Dermis blood vessel endothelial cell (primary cell): Measurements from ENCODE around the gene GBA3. TPM values are rescaled to one million over a fixed set of nuclear protein-coding genes. Genes with fewer than 3 reads are reported as not detected.

ENCODE experiments used
- DNase-seq: peaks from one replicate; pipeline ENCODE4 v3.0.0; 2010
- total RNA-seq: library from RNA; depleted of rRNA; stranded (reverse); fragments of >200 nt; gene quantifications from 2 replicates; pipeline ENCODE4 v1.2.3, GENCODE V29; 2014

Gene GBA3
- total RNA-seq, 1 donor from 2014 or later, result not detected

- no peak for DNase-seq
Measured at GRCh38 chr4:22790631-22791030, 97.9 kb downstream of the GBA3 start.

DNA sequence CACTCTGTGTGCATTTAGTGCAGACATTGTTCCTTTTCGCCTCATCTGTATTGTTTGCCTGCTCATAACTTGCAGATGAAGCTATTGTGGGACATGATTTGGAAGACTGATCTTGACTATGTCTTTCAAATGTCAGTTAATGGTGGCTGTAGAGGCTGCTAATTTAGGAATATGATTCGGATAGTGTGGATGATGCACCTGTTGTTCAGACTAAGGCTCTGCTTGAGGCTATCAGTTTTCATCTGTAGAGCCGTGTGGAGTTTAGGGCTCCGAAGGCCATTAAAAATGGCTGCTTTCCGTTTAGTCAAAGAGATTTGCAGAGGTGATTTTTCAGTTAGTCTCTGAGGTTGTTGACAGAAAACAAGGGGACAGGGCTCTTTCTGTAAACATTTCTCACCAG, 102.0 kb downstream of the GBA3 start:
- no peak for DNase-seq

DNA sequence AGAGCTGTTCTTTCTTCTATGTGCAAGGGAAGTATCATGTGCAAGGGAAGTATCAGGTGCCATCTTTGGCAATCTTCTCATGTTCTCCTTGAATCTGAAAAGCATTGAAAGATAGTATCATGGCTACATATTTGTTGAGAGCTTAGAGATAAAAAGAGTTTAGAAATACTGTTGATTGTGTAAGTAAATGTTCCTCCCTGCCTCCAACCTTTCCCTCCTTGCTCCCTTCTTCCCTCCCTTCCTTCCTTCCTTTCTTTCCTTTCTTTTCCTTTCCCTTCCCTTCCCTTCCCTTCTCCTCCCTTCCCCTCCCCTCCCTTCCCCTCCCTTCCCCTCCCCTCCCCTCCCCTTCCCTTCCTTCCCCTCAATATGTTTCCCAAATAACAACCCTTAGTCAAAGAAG, 108.7 kb downstream of the GBA3 start:
- DNase-seq, result no peak

- DNase-seq, result no peak
Measured at GRCh38 chr4:22802876-22803275, 110.1 kb downstream of the GBA3 start.

GRCh38 chr4:22803512-22803911, 110.8 kb downstream of the GBA3 start:
- no peak for DNase-seq

GRCh38 chr4:22814906-22815305, 122.2 kb downstream of the GBA3 start:
- no peak for DNase-seq

DNA sequence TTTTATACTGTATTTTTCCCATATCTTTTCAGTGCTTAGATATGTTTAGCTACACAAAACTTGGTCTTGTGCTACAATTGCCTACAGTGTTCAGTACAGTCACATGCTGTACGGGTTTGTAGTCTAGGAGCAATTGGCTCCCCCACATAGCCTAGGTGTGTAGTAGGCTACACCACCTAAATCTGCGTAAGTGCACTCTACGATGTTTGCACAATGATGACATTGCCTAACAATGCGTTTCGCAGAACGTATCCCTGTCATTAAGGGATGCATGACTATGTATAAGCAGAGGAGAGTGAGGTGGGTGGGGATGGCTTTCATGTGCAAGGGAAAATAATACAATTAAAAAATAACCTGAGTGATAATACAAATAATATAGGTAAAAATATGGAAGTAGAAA, 131.4 kb downstream of the GBA3 start:
- no peak for DNase-seq

GRCh38 chr4:22842360-22843018, 149.8 kb downstream of the GBA3 start:
- no peak for DNase-seq

GRCh38 chr4:22848332-22848731, 155.6 kb downstream of the GBA3 start:
- DNase-seq, result no peak

DNA sequence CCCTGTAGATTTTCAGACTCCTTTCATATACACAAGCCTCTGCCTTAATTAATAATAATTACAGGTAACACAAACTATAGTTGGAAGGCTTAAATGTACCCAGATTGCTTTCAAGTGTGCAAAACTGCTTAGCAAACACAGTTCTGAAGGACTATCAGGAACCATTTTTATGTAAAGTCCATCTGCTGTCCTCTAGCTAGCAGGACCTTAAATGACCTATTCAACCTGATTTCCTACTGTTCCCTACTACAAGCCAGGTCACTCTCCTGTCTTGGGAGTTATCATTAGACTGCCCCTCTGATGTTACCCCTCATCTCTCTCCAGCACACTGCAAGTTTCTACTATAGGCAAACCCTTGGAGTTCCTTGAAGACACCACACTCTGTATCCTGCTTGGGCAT, 157.3 kb downstream of the GBA3 start:
- no peak for DNase-seq

DNA sequence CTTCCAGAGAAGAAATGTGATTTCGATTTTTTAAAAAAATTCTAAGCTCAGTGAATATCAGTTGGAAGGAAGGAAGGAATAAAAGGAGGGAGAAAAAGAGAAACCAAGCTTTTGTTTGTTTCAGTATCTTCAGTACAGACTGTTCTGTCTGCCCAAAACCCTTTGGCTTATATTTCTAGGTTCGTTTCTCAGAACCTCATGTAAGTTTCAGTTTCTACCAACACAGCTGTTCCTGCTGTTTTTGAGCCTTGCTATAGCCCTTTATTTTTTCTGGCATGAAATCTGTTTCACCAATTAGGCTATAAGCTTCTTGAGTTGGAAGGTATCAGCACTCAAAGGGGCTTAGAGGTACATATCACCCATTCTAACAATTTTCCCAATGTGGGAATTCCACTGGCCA, 157.9 kb downstream of the GBA3 start:
- DNase-seq, result no peak

- no peak for DNase-seq
Measured at GRCh38 chr4:22857411-22857810, 164.7 kb downstream of the GBA3 start.

DNA sequence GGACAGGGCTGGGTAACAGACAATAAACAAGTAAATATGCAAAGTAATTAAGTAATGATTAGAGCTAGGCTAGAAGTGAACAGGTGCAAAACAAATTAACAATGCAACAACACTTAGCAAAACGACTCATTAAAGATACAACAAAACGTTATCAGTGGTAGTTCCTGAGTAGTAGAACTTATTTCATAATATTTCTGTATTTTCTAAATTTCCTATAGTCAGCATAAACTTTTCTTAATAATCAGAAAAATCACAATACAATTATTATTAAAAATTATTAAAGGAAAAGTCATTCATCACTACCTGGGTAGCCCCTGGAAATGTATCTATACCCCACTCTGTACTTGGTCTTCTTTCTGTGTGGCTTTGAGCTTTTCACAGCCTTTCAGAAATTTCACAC, 166.6 kb downstream of the GBA3 start:
- DNase-seq, result no peak

Other genes with a start within 250 kb of the GBA3 start
- 11.7 and 15.2 TPM in 2 replicates for gene ADGRA3, start 176.9 kb upstream of the GBA3 start, total RNA-seq